ENCODE measurements around the gene UBAC2. TPM values are rescaled to one million over a fixed set of nuclear protein-coding genes. Genes with fewer than 3 reads are reported as not detected.

Gene UBAC2
- total RNA-seq, 1 donor from 2014 or later, result 87.7 TPM

DNA sequence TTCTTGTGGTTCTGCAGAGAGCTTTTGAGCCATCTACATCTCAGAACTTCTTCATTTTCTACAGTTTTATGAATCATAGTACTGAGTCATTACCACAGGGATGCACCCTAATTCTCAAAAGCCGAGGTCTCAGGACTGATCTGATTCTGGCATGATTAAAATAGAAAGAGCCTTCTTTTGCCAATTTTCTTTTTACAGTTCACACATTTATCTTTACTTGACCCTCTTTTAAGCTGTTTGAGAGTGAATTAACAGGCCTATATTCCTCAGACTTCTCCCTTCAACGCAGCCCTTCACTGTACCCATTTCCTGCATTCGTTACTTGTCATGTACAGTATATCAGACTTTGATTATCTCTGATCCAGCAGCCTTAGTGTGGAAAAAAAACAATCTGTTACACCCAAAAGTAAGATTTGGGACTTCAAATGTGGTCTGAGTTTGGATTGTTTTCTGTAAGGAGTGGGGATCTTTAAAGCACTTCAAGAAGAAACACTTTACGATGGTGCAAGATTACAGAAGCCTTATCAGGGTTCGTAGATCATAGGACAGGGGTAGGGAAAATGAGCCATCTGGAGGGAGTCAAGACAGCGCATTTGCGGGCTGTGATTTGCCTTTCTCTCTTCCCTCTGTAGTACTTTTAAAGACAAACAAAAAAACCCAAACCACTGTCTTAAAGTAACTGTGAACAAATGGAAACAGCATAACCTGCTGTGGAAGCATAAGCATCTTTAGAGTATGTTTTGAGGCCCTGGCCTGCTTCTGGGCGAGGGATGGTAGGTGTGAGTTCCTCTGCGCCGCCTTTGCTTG lies 121.8 kb downstream of the UBAC2 start:
- H3K36me3 ChIP-seq, result peaks cover 6% of the 10 kb centered on the region
- H3K4me1 ChIP-seq, result no peaks in the 10 kb centered on the region
- TF ChIP-seq, protein P1, sequence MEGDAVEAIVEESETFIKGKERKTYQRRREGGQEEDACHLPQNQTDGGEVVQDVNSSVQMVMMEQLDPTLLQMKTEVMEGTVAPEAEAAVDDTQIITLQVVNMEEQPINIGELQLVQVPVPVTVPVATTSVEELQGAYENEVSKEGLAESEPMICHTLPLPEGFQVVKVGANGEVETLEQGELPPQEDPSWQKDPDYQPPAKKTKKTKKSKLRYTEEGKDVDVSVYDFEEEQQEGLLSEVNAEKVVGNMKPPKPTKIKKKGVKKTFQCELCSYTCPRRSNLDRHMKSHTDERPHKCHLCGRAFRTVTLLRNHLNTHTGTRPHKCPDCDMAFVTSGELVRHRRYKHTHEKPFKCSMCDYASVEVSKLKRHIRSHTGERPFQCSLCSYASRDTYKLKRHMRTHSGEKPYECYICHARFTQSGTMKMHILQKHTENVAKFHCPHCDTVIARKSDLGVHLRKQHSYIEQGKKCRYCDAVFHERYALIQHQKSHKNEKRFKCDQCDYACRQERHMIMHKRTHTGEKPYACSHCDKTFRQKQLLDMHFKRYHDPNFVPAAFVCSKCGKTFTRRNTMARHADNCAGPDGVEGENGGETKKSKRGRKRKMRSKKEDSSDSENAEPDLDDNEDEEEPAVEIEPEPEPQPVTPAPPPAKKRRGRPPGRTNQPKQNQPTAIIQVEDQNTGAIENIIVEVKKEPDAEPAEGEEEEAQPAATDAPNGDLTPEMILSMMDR (IDR thresholded peaks at IDR 0.05), result no peak
- no peak for TF ChIP-seq EZH2phosphoT487 (IDR thresholded peaks at IDR 0.05)
- TF ChIP-seq EZH2 (IDR thresholded peaks at IDR 0.05), result no peak
- no peaks in the 10 kb centered on the region for H3K9me3 ChIP-seq (ENCODE audit: low read depth)
- Mint-ChIP-seq H3K36me3 (peaks cover 9% of the 10 kb centered on the region), H3K27ac (no peak overlapping the region), H3K4me1 (no peaks in the 10 kb centered on the region), H3K27me3 (ENCODE audit: insufficient read depth, low read depth) (no peaks in the 10 kb centered on the region), H3K9me3 (no peaks in the 10 kb centered on the region), H3K4me3 (no peak overlapping the region)
- H3K27ac ChIP-seq, result no peak overlapping the region
- no peaks in the 10 kb centered on the region for H3K79me2 ChIP-seq (ENCODE audit: low read depth)
- H3F3A ChIP-seq (ENCODE audit: low read depth), result no peaks in the 10 kb centered on the region
- no peak overlapping the region for H3K4me3 ChIP-seq
- no peak overlapping the region for H2AFZ ChIP-seq (replicated peaks)
- DNase-seq (ENCODE audit: low spot score), result no peak
- no peaks in the 10 kb centered on the region for H3K27me3 ChIP-seq
- H3K9ac ChIP-seq, result no peak overlapping the region
- no peaks in the 10 kb centered on the region for H4K20me1 ChIP-seq (ENCODE audit: low read depth)
- H3K4me2 ChIP-seq, result no peak overlapping the region

DNA sequence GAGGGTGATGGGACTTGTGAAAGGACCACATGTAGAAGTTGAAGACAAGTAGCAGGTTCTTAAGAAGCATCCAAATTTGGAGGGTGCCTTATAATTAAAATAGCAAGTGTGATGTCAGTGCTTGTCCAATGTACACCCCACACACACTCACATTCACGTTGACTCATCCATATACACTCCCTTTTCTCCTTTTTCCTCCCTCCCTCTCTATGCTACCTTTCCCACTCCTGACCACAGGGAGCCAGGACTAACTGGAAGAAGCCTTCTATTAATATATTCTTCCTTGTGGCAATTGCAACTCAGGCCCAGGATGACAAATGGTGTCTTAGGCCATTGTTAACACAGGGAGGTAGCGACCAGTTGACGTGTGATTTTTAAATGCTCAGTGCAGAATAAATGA lies 122.8 kb downstream of the UBAC2 start:
- Mint-ChIP-seq H3K27ac (no peak overlapping the region), H3K36me3 (peaks cover 9% of the 10 kb centered on the region), H3K4me1 (no peaks in the 10 kb centered on the region), H3K9me3 (no peaks in the 10 kb centered on the region), H3K27me3 (ENCODE audit: insufficient read depth, low read depth) (no peaks in the 10 kb centered on the region), H3K4me3 (no peak overlapping the region)
- Histone ChIP-seq H3K27me3 (no peaks in the 10 kb centered on the region), H3K4me3 (no peak overlapping the region), H3K9ac (no peak overlapping the region), H2AFZ (replicated peaks) (no peak overlapping the region), H3K4me2 (no peak overlapping the region), H3K4me1 (no peaks in the 10 kb centered on the region), H3K27ac (no peak overlapping the region), H3F3A (ENCODE audit: low read depth) (no peaks in the 10 kb centered on the region), H3K9me3 (ENCODE audit: low read depth) (no peaks in the 10 kb centered on the region), H3K36me3 (peaks cover 6% of the 10 kb centered on the region), H4K20me1 (ENCODE audit: low read depth) (no peaks in the 10 kb centered on the region), H3K79me2 (ENCODE audit: low read depth) (no peaks in the 10 kb centered on the region)
- no peak for DNase-seq (ENCODE audit: low spot score)
- TF ChIP-seq EZH2phosphoT487 (IDR thresholded peaks at IDR 0.05) (no peak), EZH2 (IDR thresholded peaks at IDR 0.05) (no peak)

DNA sequence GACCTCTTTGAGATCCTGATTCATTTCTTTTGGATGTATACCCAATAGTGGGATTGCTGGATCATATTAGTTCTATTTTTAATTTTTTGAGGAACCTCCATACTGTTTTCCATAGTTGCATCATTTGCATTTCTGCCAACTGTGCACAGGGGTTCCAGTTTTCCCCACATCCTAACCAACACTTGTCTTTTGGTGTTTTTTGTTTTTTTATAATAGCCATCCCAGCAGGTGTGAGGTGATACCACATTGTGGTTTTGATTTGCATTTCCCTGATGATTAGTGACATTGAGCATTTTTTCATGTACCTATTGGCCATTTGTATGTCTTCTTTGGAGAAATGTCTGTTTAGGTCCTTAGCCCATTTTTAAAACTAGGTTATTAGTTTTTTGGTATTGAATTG lies 125.4 kb downstream of the UBAC2 start:
- H3K4me1 ChIP-seq, result no peaks in the 10 kb centered on the region
- H3K36me3 Mint-ChIP-seq, result peaks cover 12% of the 10 kb centered on the region
- H3K27ac Mint-ChIP-seq, result no peak overlapping the region
- no peak overlapping the region for H2AFZ ChIP-seq (replicated peaks)
- no peaks in the 10 kb centered on the region for H3K79me2 ChIP-seq (ENCODE audit: low read depth)
- no peaks in the 10 kb centered on the region for H3K36me3 ChIP-seq
- TF ChIP-seq EZH2phosphoT487 (IDR thresholded peaks at IDR 0.05), result no peak
- TF ChIP-seq, protein P1 (IDR thresholded peaks at IDR 0.05), result no peak
- no peak for TF ChIP-seq EZH2 (IDR thresholded peaks at IDR 0.05)
- H3K4me2 ChIP-seq, result no peak overlapping the region
- no peak overlapping the region for H3K27ac ChIP-seq
- H3K4me3 Mint-ChIP-seq, result no peak overlapping the region
- H3K4me1 Mint-ChIP-seq, result peaks cover under 1% of the 10 kb centered on the region
- H3K9me3 Mint-ChIP-seq, result no peaks in the 10 kb centered on the region
- no peak for DNase-seq (ENCODE audit: low spot score)
- H3K9me3 ChIP-seq (ENCODE audit: low read depth), result no peaks in the 10 kb centered on the region
- no peaks in the 10 kb centered on the region for H3F3A ChIP-seq (ENCODE audit: low read depth)
- H3K9ac ChIP-seq, result no peak overlapping the region
- no peaks in the 10 kb centered on the region for H4K20me1 ChIP-seq (ENCODE audit: low read depth)
- H3K27me3 Mint-ChIP-seq (ENCODE audit: insufficient read depth, low read depth), result no peaks in the 10 kb centered on the region
- H3K27me3 ChIP-seq, result no peaks in the 10 kb centered on the region
- no peak overlapping the region for H3K4me3 ChIP-seq

DNA sequence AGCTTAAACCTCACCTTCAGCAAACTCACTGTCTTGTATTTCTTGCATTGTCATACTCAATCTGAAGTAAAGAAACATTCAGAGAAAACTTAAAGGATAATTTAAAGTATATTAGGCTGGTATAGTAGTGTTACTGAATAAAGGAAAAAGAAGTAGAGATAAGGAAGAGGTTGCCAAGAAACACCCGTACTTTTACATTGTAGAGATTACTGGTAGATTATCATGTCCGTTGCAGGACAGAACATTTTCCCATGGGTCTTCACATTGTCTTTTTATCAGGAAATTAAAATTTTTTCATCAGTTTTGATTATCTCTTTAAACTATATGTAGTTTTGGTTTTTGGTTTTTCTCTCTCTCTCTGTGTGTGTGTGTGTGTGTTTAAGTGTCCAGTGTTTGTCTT lies 126.5 kb downstream of the UBAC2 start:
- no peak overlapping the region for H3K9ac ChIP-seq
- no peak overlapping the region for H3K27ac Mint-ChIP-seq
- no peaks in the 10 kb centered on the region for H3K27me3 Mint-ChIP-seq (ENCODE audit: insufficient read depth, low read depth)
- no peaks in the 10 kb centered on the region for H3K27me3 ChIP-seq
- H3K36me3 ChIP-seq, result no peaks in the 10 kb centered on the region
- H3K36me3 Mint-ChIP-seq, result peaks cover 12% of the 10 kb centered on the region
- H3K4me2 ChIP-seq, result no peak overlapping the region
- no peak for DNase-seq (ENCODE audit: low spot score)
- no peaks in the 10 kb centered on the region for H3F3A ChIP-seq (ENCODE audit: low read depth)
- no peaks in the 10 kb centered on the region for H3K9me3 Mint-ChIP-seq
- no peaks in the 10 kb centered on the region for H3K4me1 ChIP-seq
- H3K27ac ChIP-seq, result no peak overlapping the region
- TF ChIP-seq, protein P1 (IDR thresholded peaks at IDR 0.05), result no peak
- TF ChIP-seq EZH2 (IDR thresholded peaks at IDR 0.05) (no peak), EZH2phosphoT487 (IDR thresholded peaks at IDR 0.05) (no peak)
- no peaks in the 10 kb centered on the region for H3K79me2 ChIP-seq (ENCODE audit: low read depth)
- peaks cover 3% of the 10 kb centered on the region for H3K4me1 Mint-ChIP-seq
- no peak overlapping the region for H3K4me3 ChIP-seq
- no peak overlapping the region for H2AFZ ChIP-seq (replicated peaks)
- no peaks in the 10 kb centered on the region for H4K20me1 ChIP-seq (ENCODE audit: low read depth)
- H3K9me3 ChIP-seq (ENCODE audit: low read depth), result no peaks in the 10 kb centered on the region
- H3K4me3 Mint-ChIP-seq, result no peak overlapping the region

Measured in neural progenitor cell (in vitro differentiated cells).